Measurements from ENCODE around the gene KCNS3. TPM values are rescaled to one million over a fixed set of nuclear protein-coding genes. Genes with fewer than 3 reads are reported as not detected.

KCNS3 gene
- total and polyA plus RNA-seq, 10 donors = 0.41 to 2.6 (median 1.0) TPM

DNA sequence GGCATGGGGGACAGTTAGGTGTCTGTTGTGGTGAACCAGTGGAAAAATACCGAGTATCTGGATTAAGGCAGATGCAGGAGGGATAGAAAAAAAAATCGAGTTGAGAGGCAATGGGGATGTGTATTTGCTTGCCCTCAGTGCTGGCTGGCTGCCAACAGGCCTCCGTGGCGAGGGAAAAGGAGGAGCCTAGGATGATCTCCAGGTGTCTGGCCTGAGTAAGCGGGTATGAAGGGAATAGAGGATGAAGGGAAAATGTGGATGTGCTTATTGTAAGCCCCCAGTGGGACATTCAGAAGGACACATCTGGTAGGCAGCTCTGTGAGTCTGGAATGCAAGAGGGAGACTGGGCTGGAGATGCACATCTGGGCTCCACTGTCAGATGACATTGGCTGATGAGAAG is 22.8 kb downstream of the KCNS3 start:
- Histone ChIP-seq H3K27ac (no peak overlapping the region), H3K9me3 (peaks cover 0 to 5% (median 0%) of the 10 kb centered on the region in 8 donors), H3K36me3 (no peaks in the 10 kb centered on the region), H3K4me1 (no peaks in the 10 kb centered on the region), H3K27me3 (replicated peaks in 1 of 7) (peaks cover 0 to 4% (median 0%) of the 10 kb centered on the region in 7 donors), H3K4me3 (no peak overlapping the region)
- intact Hi-C loops (cut with DNase I; ENCODE audit: low total_unique reads) = no loop called here
- DNase-seq = no peak
- TF ChIP-seq POLR2A (IDR thresholded peaks at IDR 0.05) = no peak
- TF ChIP-seq, protein P1, sequence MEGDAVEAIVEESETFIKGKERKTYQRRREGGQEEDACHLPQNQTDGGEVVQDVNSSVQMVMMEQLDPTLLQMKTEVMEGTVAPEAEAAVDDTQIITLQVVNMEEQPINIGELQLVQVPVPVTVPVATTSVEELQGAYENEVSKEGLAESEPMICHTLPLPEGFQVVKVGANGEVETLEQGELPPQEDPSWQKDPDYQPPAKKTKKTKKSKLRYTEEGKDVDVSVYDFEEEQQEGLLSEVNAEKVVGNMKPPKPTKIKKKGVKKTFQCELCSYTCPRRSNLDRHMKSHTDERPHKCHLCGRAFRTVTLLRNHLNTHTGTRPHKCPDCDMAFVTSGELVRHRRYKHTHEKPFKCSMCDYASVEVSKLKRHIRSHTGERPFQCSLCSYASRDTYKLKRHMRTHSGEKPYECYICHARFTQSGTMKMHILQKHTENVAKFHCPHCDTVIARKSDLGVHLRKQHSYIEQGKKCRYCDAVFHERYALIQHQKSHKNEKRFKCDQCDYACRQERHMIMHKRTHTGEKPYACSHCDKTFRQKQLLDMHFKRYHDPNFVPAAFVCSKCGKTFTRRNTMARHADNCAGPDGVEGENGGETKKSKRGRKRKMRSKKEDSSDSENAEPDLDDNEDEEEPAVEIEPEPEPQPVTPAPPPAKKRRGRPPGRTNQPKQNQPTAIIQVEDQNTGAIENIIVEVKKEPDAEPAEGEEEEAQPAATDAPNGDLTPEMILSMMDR (IDR thresholded peaks at IDR 0.05 in 8 of 11, conservative IDR thresholded peaks at IDR 0.05 in 3 of 11) = no peak
- TF ChIP-seq POLR2AphosphoS5 (IDR thresholded peaks at IDR 0.05) = no peak
- 39 to 49% (median 41%) methylated on average over 5 of the region's 5 CpGs for WGBS, 5 donors

DNA sequence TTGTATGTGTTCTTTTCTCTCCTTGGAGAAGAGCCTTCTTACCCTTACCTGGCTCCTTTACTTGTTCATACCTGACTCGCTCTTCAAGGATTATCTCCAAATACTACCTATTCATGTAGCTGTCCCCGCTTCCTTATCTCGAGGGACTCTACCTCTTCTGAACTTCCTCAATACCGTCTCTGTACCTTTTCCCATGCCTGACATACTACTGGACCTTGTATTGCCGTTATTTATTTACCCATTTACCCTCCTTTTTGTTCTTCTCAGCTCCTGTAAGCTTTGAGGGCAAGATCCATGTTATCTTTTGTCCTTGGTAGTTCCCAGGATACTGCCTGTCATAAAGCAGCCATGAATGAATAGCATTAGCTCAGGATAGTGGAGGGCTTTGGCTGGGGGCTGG is 32.5 kb downstream of the KCNS3 start:
- TF ChIP-seq POLR2AphosphoS5 (IDR thresholded peaks at IDR 0.05) (no peak), POLR2A (IDR thresholded peaks at IDR 0.05) (no peak)
- TF ChIP-seq, protein P1 (IDR thresholded peaks at IDR 0.05 in 8 of 11, conservative IDR thresholded peaks at IDR 0.05 in 3 of 11) = no peak
- Histone ChIP-seq H3K9me3 (no peaks in the 10 kb centered on the region), H3K36me3 (no peaks in the 10 kb centered on the region), H3K27ac (no peak overlapping the region), H3K27me3 (replicated peaks in 1 of 7) (no peaks in the 10 kb centered on the region), H3K4me1 (peaks cover 0 to 6% (median 0%) of the 10 kb centered on the region in 6 donors), H3K4me3 (no peak overlapping the region)
- intact Hi-C loops (cut with DNase I; ENCODE audit: low total_unique reads) = no loop called here
- DNase-seq = no peak
- WGBS, 5 donors = 63 to 81% (median 75%) methylated on average over 5 of the region's 5 CpGs

DNA sequence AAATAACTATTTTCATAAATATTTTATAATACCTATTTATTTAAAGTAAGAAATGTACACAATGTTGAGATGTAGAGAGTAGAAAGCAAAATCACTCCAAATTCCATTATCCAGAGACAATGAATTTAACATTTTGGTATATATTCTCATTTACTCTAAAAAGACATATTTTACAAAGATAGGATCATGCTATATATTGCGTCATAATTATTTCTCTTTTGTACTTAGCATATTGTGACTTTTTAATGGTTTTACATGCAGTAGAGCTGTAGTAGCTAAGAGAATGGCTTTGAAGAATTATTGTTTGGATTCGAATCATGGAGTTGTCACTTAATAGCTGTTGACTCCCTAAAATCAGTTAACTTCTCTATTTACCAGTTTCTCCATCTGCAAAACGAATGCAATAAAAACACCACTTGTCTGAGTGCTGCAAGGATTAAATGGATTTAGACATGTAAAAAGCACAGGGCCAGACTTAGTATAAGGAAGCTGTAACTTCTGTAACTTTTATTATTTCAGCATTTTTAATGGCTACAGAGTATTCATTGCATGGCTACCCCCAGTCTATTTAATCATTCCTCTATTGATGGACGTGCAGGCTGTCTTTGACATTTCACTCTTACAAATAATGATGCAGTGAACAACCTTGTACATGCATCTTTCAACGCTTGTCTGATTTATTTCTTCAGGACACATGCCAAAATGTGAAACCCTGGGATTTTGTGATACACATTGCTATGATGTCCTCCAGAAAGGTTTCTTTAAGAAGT is 33.2 kb downstream of the KCNS3 start:
- Histone ChIP-seq H3K27ac (no peak overlapping the region), H3K9me3 (no peaks in the 10 kb centered on the region), H3K36me3 (no peaks in the 10 kb centered on the region), H3K27me3 (replicated peaks in 1 of 7) (no peaks in the 10 kb centered on the region), H3K4me3 (no peak overlapping the region), H3K4me1 (peaks cover 0 to 6% (median 0%) of the 10 kb centered on the region in 6 donors)
- intact Hi-C loops (cut with DNase I; ENCODE audit: low total_unique reads) = no loop called here
- 51 to 55% (median 52%) methylated on average over 5 of the region's 5 CpGs for WGBS, 5 donors
- no peak for DNase-seq
- TF ChIP-seq POLR2A (IDR thresholded peaks at IDR 0.05) (no peak), POLR2AphosphoS5 (IDR thresholded peaks at IDR 0.05) (no peak)
- TF ChIP-seq, protein P1 (IDR thresholded peaks at IDR 0.05 in 8 of 11, conservative IDR thresholded peaks at IDR 0.05 in 3 of 11) = no peak

- Histone ChIP-seq H3K9me3 (no peaks in the 10 kb centered on the region), H3K27ac (no peak overlapping the region), H3K36me3 (no peaks in the 10 kb centered on the region), H3K4me1 (peaks cover 0 to 6% (median 0%) of the 10 kb centered on the region in 6 donors), H3K27me3 (replicated peaks in 1 of 7) (no peaks in the 10 kb centered on the region), H3K4me3 (no peak overlapping the region)
- TF ChIP-seq, protein P1 (IDR thresholded peaks at IDR 0.05 in 8 of 11, conservative IDR thresholded peaks at IDR 0.05 in 3 of 11) = no peak
- TF ChIP-seq POLR2AphosphoS5 (IDR thresholded peaks at IDR 0.05) (no peak), POLR2A (IDR thresholded peaks at IDR 0.05) (no peak)
- no peak for DNase-seq
- 46 to 54% (median 49%) methylated on average over 5 of the region's 5 CpGs for WGBS, 5 donors
- intact Hi-C loops (cut with DNase I; ENCODE audit: low total_unique reads) = no loop called here
These were observed 33.8 kb downstream of the KCNS3 start for GRCh38 chr2:17912266-17912691.
